GM20000 (cell line): ENCODE measurements around the gene TKT.
A peak's percentile ranks its signal among the peaks of the same experiment; 100 is the strongest.

Experiments used
- DNase-seq: peaks from one replicate; pipeline ENCODE4 v3.0.0; 2012; ENCODE audit warnings: low spot score
- CTCF ChIP-seq: IDR thresholded peaks from 2 replicates; pipeline ENCODE4 v1.5.1; 2012; ENCODE audit warnings: mild to moderate bottlenecking, control low read depth; ENCODE audit errors: extremely low read depth, missing control alignments

The TKT gene

GRCh38 chr3:53195602-53196574 is 59.9 kb downstream of the TKT start:
- TF ChIP-seq CTCF, result peak; percentile 95
- DNase-seq, result peak; percentile 77

- TF ChIP-seq CTCF, result no peak
- DNase-seq, result no peak
Observed at GRCh38 chr3:53195066-53195450, 60.8 kb downstream of the TKT start.

- no peak for TF ChIP-seq CTCF
- DNase-seq, result no peak
Observed at GRCh38 chr3:53194210-53195065, 61.4 kb downstream of the TKT start.

GRCh38 chr3:53193466-53194209 is 62.2 kb downstream of the TKT start:
- DNase-seq, result no peak
- TF ChIP-seq CTCF, result no peak

GRCh38 chr3:53192608-53193007 is 63.2 kb downstream of the TKT start:
- DNase-seq, result peak; percentile 47
- no peak for TF ChIP-seq CTCF

- DNase-seq, result no peak
- TF ChIP-seq CTCF, result no peak
Observed at GRCh38 chr3:53191836-53192480, 63.9 kb downstream of the TKT start.
